Fibroblast of skin of left quadriceps (primary cell): ENCODE data around the gene FAM209A.
"Not testable (repeated sequence)": the region's sequence is repeated elsewhere in the genome, so short reads cannot be mapped to it uniquely, and the experiment has no call there.

Experiments
- DNase-seq, 2 experiments: peaks; one replicate each; pipeline ENCODE4 v3.0.0-alpha.2; 2013; ENCODE audit warnings: low read depth in 2 of 2

Gene FAM209A

DNA sequence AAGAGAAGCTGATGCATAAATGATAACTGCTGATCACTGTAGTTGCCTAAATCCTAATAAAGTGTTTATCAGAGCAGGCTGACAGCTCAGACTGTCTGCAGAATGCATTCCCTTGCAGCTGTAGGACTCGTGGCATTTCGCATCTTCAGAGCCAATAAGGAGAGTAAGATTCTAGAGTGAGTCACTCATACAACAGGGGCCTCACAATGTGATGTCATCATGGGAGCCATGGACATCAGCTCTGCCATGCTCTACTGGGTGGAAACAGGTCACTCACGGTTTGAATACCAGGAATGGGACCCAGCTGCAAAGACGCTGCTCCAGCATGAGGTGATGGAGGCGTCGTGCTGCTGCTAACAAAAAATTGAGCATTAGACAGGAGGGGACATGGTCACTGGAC, 15.9 kb downstream of the FAM209A start:
- DNase-seq = no peak

DNA sequence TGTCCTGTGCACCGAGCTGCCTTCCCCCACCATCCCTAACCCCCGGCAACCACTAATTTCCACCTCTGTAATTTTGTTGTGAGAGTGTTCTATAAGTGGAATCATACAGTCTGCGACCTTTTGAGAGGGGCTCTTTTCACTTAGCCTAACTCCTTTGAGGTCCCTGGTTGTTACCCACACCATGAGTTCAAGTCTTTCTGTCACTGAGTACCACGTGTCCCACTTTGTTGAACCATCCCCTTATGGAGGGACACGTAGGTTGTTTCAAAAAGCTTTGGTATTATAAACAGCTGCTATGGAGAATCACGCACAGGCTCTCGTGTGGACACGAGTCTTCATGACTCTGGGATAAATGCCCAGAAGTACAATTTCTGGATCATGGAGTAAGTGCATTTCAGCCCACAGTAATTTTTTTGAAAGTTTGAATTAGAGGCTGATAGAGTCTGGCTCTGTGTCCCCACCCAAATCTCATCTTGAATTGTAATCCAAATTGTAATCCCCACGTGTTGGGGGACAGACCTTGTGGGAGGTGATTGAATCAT, 18.0 kb downstream of the FAM209A start:
- DNase-seq = no peak

DNA sequence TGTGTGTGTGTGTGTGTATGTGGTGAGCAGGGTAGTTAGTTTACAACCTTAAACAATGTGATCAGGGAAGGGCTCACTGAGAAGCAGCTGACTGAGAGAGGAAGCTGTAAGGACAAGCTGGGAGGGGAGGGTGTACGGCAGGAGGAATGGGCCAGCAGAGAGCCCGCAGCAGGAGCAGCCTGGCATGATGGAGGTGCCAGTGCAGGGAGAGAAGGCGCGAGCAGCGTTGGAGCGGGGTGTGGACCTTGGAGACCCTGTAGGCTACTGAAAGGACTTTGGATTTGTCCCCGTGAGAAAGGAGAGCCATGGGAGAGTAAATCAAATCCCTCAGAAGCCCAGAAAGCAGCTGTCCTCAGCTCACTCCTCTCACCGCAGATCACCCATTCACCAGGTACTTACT, 27.0 kb downstream of the FAM209A start:
- DNase-seq = no peak

DNA sequence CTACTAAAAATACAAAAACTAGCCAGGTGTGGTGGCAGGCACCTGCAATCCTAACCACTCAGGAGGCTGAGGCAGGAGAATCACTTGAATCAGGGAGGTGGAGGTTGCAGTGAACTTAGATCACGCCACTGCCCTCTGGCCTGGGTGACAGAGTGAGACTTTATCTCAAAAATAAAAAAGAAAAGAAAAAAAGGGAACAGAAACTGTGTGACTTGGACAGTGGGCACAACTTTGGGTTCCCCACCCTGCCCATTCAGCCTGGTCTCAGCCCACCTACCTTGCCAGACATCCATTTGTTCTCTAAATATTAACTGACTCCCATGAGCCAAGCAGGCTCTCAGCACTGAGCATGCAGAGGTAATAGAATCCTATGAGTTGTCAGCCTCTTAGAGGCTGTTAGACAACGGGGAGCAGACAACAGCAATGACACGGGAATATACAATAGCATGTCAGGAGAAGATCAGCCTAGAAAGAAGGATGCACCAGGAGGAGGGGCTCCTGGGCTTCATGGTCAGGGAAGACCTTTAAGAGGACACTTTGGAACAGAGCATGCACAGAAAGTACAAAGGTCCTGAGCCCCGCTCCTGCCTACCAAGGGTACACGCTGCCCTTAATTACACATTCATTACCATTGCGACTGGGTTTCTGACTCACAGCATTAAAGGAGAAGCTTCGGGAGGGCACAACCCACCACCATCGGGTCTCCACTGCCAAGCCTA, 28.5 kb downstream of the FAM209A start:
- DNase-seq = no peak

DNA sequence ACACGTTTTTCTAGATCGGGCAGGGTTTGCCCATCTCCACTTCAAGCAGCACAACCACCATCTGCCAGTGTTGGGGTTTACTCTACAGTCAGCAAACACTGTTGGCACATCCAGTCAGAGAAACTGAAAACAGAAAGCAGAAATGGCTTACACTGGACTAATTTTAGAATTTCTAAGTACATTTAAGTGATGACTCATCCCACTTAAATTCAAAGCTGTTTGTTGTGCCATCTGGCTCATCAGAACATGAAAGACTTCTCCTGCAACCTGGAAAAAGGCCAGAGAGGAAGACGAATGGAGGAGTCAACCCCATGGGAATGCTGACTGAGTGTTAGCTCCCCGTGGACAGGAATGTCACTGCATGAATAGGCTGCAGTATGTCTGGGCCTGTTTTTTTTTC, 30.3 kb downstream of the FAM209A start:
- peak; percentile 93 to 94 for DNase-seq

DNA sequence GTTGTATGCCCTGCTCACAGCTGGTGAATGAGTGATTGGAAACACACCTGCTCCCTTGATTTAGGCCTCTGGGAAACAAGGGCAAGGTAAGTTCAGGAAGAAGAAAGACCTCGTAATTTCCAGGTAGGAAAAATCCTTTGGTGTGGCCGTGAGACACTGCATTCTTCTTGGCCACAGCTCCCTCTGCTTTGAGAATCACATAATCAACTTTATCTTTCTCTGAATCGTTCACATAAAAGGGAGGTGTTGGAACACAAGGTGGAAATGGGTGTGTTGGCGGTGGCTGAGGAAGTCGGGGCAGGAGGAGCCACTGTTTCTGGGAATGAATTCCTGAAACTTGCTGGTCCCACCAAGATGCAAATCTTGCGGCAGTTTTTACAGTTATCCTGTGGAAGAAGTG, 34.4 kb downstream of the FAM209A start:
- DNase-seq = no peak

DNA sequence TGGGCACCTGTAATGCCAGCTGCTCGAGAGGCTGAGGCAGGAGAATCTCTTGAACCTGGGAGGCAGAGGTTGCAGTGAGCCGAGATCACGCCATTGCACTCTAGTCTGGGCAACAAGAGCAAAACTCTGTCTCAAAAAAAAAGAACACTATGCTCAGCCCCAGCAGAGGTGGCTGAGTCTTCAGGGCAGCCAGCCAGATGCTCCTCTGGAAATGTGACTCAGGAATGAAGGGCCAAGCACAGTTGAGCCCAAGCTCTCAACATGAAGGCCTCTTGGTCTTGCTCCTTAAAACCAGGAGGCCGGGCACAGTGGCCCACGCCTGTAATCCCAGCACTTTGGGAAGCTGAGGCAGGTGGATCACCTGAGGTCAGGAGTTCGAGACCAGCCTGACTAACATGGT, 40.0 kb downstream of the FAM209A start:
- not testable (repeated sequence) for DNase-seq

DNA sequence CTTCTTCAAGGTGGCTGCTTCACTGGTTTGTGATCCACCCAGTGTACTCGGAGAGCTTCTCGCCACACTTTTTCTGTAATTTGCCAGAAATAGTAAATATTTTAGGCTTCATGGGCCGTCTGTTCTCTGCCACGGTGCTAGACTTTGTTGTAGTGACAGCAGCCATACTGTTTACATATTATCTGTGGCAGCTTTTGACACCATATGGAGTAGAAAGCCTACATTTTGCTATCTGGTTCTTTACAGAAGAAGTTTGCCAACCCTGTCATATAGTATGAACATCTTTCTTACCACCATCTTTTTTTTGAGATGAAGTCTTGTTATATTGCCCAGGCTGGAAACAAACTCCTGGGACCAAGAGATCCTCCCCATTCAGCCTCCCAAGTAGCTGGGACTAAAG, 41.0 kb downstream of the FAM209A start:
- DNase-seq = no peak

DNA sequence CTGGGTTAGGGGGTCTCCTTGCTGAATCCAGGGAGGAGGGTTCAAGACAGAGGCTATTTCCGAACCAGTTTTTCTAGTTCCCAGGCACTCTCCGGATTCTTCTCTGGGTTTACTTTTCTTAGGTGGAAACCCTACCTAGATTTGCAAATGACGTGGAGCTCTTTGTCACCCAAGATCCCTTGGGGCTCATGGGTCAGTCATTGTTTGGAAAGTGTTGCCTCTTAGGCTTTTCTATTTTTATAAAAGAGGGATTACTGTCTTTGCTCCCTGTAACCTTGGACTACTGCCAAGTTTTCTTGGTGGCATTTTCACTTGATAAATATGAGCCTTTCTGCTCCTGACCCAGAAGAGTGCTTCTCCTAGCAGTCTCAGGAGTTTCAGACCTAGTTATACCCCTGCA, 42.1 kb downstream of the FAM209A start:
- no peak for DNase-seq

DNA sequence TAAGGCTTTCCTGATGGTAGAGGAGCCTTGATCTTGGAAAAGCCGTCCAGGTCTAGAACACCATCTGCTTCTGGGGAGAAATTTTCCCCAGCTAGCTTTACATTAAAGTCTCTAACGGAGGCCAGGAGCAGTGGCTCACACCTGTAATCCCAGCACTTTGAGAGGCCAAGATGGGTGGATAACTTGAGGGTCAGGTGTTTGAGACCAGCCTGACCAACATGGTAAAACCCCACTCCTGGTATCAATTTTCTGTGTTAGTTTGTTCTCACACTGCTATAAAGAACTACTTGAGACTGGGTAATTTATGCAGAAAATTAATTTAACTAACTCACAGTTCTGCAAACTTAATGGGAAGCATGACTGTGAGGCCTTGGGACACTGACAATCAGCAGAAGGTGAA, 46.3 kb downstream of the FAM209A start:
- DNase-seq = no peak

DNA sequence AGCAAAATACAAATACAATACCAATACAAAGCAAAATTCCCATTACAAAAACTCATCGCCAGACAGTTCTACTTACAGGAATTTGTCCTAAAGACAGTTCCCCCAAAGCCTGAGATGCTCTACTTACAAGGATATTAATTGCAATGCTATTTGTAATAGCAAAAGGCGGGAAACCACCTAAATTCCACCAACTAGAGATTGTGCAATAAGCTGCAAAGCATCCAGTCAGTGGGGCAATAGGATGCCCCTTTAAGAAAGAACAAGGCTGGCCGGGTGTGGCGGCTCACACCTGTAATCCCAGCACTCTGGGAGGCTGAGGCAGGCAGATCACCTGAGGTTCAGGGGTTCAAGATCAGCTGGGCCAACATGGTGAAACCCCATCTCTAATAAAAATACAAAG, 47.6 kb downstream of the FAM209A start:
- no peak for DNase-seq

DNA sequence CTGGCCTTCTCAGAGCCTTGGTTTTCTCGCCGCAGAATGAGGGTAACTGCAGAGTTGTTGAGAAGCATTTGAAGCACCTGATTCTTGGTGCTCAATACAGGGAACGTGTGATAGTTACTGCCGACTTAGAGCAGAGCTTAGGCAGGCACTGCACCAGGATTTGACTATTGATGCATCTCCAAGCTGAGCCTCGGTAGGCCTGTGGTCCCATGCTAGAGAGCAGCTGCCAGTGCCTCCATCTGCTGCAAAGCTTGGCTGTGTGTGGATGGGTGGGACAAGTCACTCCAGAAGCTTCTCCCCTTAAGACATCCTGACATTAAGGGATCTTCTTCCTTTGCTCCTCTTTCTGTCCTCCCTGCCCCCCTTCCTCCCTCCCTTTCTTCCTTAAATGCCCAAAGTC, 49.4 kb downstream of the FAM209A start:
- DNase-seq = no peak

DNA sequence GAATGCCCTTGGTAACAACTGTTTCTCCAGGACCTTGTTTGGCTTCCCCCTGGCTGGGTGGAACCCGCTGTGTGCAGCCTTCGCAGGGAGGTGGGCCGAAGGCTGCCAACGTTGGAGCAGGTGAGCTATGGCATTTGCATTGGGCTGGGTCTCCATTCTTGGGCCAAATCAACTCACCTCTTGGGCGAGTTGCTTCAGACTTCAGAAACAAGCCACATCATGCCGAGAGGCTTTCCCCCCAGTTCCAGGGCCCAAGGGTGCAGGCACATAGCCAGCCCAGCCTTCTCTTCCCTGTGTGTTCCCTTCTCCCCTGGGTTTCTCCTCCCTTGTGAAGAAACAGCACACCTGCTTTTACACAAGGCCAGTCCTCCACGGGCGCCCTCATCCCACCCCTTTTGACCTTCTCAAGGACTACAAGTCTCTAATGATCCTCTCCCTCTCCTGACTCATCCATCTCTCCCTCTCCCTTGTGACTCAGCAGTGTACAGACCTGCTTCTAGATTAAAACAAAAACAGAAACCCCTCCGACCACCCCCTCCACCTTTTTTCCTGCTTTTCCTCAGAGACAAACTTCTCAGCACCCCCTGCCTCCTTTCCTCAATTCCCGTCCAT, 50.1 kb downstream of the FAM209A start:
- no peak for DNase-seq

DNA sequence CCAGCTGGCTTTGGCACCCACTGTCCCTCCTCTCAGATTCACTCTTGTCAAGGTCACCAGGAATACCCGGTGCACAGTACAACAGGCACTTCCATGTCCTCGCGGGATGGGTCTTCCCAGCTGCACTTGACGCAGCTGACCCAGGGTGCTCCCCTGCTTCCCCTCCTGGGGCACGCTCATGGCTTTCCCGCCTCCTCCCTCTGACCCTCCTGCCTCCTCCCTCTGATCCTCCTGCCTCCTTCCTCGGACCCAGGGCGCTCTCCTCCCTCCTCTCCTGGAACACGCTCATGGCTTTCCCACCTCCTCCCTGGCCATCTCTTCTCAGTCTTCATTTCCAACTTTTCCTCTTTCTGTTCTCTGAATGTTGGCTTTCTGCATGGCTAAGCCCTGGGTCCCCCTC, 50.6 kb downstream of the FAM209A start:
- DNase-seq = no peak
